NCI-H2107 (cell line): Measurements from ENCODE around the gene ALOX12.
A peak's percentile ranks its signal among the peaks of the same experiment; 100 is the strongest.

ENCODE experiments used
- DNase-seq: peaks from one replicate; lab custom pipeline; 2025; lab: John Stamatoyannopoulos, UW

Gene ALOX12

GRCh38 chr17:7002288-7003047 is 6.6 kb downstream of the ALOX12 start:
- DNase-seq: no peak

DNA sequence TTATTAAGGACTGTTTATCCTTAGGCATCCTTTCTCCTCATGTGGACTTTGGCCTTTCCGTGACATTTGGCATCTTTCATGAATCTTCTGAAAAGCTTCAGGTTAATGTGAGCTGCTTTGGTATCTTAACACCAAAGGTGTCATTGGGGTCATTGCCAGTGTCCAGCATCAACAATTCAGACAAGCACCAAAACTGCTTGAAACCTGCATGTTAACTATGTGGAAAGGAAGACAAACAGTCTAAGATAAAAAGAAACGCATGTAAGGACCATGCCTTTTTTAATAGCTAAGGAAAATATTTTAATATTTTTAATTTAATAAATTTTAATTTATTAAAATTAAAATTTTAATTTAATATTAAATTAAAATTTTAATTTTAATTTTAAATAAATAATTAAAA is 7.9 kb downstream of the ALOX12 start:
- DNase-seq: no peak

GRCh38 chr17:7004398-7005253 is 8.8 kb downstream of the ALOX12 start:
- DNase-seq: peak; percentile 40

- DNase-seq: no peak
These were observed 9.9 kb downstream of the ALOX12 start for GRCh38 chr17:7005716-7006115.

DNA sequence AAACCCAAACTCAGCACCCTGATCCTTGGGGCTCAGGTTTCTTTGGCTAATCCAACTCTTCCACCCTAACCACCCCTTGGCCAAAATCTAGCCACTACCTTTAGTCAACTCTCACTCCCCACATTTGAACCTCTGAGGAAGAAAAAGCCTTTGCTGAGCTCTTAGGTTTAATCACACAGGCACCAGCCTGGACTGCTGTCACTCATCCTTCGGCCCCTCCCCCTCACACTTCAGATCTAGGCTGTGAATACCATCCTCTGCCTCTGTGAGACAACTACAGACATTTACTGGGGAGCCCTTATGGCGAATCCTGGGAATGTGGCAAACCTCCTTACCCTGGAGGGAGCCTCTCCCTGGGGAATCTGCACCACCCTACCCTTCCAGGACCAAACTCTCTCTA is 11.3 kb downstream of the ALOX12 start:
- DNase-seq: no peak

- DNase-seq: no peak
These were observed 14.7 kb downstream of the ALOX12 start for GRCh38 chr17:7010523-7010922.

GRCh38 chr17:7011415-7011814 is 15.6 kb downstream of the ALOX12 start:
- DNase-seq: no peak

GRCh38 chr17:7011942-7012254 is 16.0 kb downstream of the ALOX12 start:
- DNase-seq: no peak

- peak; percentile 82 for DNase-seq
These were observed 18.6 kb downstream of the ALOX12 start for GRCh38 chr17:7014261-7014994.

DNA sequence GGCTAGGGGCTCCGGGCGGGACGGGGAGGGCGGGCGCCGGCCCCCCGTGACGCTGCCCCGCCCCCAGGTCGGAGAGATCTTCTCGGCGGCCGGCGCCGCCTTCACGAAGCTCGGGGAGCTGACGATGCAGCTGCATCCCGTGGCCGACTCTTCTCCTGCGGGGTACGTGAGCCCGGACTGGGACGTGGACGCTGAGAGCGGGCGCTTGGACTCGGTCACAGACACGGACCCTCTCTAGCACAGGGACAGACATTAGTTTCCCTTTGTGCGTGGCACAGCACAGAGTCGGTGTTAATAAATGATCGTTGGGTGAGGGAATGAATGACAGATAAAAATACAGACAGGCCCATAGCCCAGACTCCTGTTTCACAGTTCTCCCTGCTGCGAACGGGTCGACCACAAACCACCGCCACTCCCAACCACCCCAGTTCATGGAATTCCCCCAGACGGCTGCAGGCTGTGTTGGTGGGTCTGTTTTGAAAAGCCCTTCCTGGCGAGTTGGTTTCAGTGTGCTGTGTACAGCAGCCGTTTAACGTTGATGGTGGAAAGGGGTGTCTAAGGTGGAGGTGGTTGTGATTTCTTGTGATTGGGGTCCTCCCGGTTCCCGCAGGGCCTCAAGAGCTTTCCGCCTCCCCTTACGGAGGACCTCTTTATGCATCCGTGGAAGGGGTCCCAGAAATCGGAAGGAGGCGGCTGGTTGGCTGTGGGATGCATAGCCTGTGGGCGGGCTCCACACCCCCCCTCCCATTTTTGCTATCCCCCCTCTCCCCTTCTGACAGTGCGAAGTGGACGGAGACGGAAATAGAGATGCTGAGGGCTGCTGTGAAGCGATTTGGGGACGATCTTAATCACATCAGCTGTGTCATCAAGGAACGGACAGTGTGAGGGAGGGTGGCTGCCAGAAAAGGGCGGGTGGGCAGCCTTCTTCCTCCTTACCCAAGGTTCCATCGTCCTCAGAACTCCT is 19.4 kb downstream of the ALOX12 start:
- DNase-seq: no peak

DNA sequence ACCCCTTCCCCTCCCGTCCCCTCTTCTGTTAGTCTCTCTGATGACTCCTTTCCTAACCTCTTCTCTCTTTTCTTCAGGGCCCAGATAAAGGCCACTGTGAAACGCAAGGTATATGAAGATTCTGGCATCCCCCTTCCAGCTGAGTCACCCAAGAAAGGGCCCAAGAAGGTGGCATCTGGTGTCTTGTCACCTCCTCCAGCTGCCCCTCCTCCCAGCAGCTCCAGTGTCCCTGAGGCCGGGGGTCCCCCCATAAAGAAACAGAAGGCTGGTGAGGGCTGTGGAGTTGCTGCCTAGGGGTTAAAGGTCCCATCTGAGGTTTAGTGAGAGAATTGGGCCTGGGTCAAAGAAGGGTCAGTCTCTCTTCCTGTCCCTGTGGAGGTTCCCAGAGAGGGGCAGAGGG is 20.6 kb downstream of the ALOX12 start:
- DNase-seq: no peak

GRCh38 chr17:7016886-7017826 is 21.3 kb downstream of the ALOX12 start:
- DNase-seq: no peak

- DNase-seq: no peak
These were observed 22.0 kb downstream of the ALOX12 start for GRCh38 chr17:7017827-7018200.

- DNase-seq: no peak
These were observed 22.6 kb downstream of the ALOX12 start for GRCh38 chr17:7018331-7018964.

GRCh38 chr17:7019367-7019766 is 23.5 kb downstream of the ALOX12 start:
- DNase-seq: no peak

DNA sequence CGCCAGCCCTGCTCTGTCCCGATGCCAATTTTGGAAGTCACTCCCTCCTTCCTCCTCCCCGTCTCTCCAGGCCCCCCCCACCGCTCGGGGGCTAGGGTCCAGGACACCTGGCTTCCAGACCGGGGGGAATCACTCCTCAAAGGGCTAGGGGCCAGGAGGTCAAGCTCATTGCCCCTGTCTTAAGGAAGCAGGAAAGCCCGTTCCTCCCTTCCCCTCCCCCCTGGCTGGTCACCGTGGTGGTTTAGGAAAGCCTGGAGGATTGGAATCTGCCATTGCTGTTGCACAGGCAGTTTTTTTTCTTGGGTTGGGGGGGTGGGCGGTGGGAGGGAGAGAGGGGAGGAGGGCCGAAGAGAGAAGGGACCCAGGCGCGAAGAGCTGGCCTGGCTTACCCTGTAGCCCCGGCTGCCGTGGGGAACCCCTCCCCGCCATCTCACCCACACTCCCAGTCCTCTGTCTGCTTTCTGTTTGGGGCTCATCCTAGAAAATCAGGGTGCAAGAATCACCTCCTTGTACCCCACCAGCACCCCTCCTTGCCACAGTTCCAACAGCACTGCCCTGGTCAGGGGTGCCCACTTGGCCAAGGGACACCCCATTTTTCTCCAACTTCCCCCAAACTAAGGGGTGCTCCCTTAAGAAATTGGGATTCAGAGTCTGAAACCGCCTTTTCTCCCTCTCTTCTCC is 24.1 kb downstream of the ALOX12 start:
- DNase-seq: peak; percentile 24

DNA sequence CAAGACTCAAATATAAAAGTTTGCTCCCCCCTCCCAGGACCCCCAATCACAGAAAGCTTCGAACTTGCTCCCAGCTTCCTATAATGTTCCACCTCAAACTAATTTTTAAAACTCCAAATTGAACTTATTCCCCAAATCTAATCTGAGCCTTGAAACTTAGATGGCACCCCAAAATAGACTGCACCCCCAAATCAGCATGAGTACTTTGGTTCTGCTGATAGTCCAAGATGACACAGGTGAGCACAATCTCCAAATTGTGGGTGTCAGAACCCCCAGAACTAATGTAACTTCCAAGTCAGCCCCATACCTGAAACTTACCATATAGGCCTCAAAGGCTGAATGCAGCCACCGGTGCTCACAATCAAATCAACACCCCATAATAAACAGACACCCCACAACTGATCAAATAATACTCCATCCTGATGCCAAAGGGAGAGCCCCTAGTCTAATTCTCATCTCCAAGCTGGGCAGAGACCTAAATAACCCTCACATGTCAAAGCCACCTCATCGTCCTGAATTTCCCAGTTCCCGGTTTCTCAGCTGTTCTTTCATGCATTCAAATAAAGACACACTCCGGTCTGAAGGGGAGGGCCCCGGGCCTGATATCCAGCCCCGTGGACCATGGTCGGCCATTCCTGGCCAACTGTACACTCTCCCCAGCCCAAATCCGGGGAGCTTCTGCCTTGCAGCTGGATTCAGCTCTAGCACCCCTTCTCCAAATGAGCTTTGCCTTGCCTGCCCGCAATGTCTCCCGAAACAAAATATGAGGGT is 25.2 kb downstream of the ALOX12 start:
- no peak for DNase-seq

DNA sequence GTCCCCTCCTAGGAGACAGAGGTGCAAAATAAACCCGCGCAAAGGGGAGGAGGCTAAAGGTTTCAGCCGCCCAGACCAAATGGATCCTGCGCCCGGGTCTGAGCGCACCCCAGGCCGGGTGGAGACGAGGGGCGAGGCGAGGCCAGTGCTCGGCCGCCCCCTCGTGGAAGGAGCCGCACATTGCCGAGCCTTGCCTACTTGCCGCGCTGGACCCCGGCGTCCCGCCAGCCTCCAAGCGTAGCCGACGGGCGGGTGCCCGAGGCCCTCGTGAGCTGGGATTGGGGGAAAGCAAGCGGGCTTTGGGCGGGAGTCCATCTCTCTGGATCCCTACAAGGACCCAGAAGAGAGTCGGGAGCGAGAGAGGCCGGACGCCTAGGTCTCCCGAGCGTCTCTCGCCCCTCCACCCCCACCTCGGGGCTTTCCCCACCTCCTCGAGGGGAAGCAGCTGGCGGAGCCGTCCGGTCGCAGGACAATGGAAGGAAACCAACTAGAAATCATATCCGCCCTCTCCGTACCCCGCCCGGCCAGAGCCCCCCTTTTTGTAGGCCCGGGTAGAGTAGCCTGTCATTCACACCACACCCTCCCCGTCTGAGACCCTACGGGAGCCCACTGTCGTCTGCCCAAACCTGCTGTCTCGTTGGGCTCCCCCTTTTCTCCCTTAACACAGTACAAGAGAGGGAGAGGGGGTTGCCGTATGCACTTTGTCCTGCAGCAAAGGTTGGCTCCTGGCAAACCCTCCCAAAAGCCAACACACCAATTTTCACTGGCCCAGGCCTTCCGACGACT is 26.3 kb downstream of the ALOX12 start:
- DNase-seq: peak; percentile 35
